Smooth muscle cell (in vitro differentiated cells): Measurements from ENCODE around the gene HDAC4. TPM values are rescaled to one million over a fixed set of nuclear protein-coding genes. Genes with fewer than 3 reads are reported as not detected.

Experiments used
- DNase-seq: peaks from one replicate; lab custom pipeline; 2025; ENCODE audit not compliant: unreplicated experiment; lab: John Stamatoyannopoulos, UW
- H2AFZ ChIP-seq: fragments of 200-600 bp; sonication (generic); 2 replicates; pipeline ENCODE4 v1.6.0; 2016; ENCODE audit warnings: antibody characterized with exemption, low read depth, mild to moderate bottlenecking
- H3F3A ChIP-seq: fragments of 200-600 bp; sonication (generic); 2 replicates; pipeline ENCODE4 v1.6.0; 2017; ENCODE audit warnings: antibody characterized with exemption, low read depth
- H3K27ac ChIP-seq: fragments of 200-600 bp; sonication (generic); 2 replicates; pipeline ENCODE4 v1.5.1; 2016; ENCODE audit warnings: low read depth, mild to moderate bottlenecking
- H3K27me3 ChIP-seq: fragments of 200-600 bp; sonication (generic); 2 replicates; pipeline ENCODE4 v1.6.1; 2016; ENCODE audit warnings: low read depth, mild to moderate bottlenecking
- H3K36me3 ChIP-seq: fragments of 200-600 bp; sonication (generic); 2 replicates; pipeline ENCODE4 v1.5.1; 2016; ENCODE audit warnings: low read depth
- H3K4me1 ChIP-seq: fragments of 200-600 bp; sonication (generic); 2 replicates; pipeline ENCODE4 v1.5.1; 2016; ENCODE audit warnings: low read depth
- H3K4me2 ChIP-seq: fragments of 200-600 bp; sonication (generic); 2 replicates; pipeline ENCODE4 v1.6.0; 2016; ENCODE audit warnings: mild to moderate bottlenecking
- H3K4me3 ChIP-seq: fragments of 200-600 bp; sonication (generic); 2 replicates; pipeline ENCODE4 v1.5.1; 2016; ENCODE audit warnings: mild to moderate bottlenecking
- H3K79me2 ChIP-seq: fragments of 200-600 bp; sonication (generic); 2 replicates; pipeline ENCODE4 v1.6.0; 2016; ENCODE audit warnings: low read depth, mild to moderate bottlenecking
- H3K9ac ChIP-seq: fragments of 200-600 bp; sonication (generic); 2 replicates; pipeline ENCODE4 v1.6.0; 2016; ENCODE audit warnings: low read depth
- H3K9me3 ChIP-seq: fragments of 200-600 bp; sonication (generic); replicated peaks from 2 replicates; pipeline ENCODE4 v1.5.1; 2016; ENCODE audit warnings: low read depth
- H4K20me1 ChIP-seq: fragments of 200-600 bp; sonication (generic); 2 replicates; pipeline ENCODE4 v1.6.0; 2016; ENCODE audit warnings: low read depth
- WGBS: methylation state at CpG from one replicate; pipeline ENCODE4 v1.1.7; 2016; ENCODE audit warnings: low lambda C conversion rate; 5-methylcytosine and 5-hydroxymethylcytosine counted together
- polyA plus RNA-seq: library from polyadenylated mRNA; unstranded; fragments of >200 nt; fragmentation: Nextera tagmentation; extraction: Ambion mirVana; gene quantifications from 2 replicates; pipeline ENCODE4 v1.2.1, GENCODE V29; 2016
- total RNA-seq: library from RNA; depleted of rRNA; stranded (reverse); fragments of >200 nt; gene quantifications from 2 replicates; pipeline ENCODE4 v1.2.3, GENCODE V29; 2014
- TF ChIP-seq, protein P1 (sequence below): fragments of 200-600 bp; sonication (generic); IDR thresholded peaks from 2 replicates; pipeline ENCODE4 v1.5.1; 2017; ENCODE audit warnings: borderline replicate concordance, mild to moderate bottlenecking, antibody characterized with exemption; ENCODE audit not compliant: insufficient read depth, poor library complexity, severe bottlenecking

HDAC4 gene
- total and polyA plus RNA-seq, 2 experiments from 2014 or later: 6.2 to 35.7 TPM

GRCh38 chr2:239245107-239245506 lies 155.7 kb downstream of the HDAC4 start:
- Histone ChIP-seq H3K79me2 (peaks cover 50% of the 10 kb centered on the region), H3K9ac (no peak overlapping the region), H3K36me3 (no peaks in the 10 kb centered on the region), H3K27me3 (no peaks in the 10 kb centered on the region), H3K9me3 (no peaks in the 10 kb centered on the region), H2AFZ (no peak overlapping the region), H3K27ac (no peak overlapping the region), H3F3A (peaks cover 5% of the 10 kb centered on the region), H3K4me1 (peaks cover 17% of the 10 kb centered on the region), H3K4me3 (no peak overlapping the region), H3K4me2 (no peak overlapping the region), H4K20me1 (peaks cover 36% of the 10 kb centered on the region)
- no peak for DNase-seq
- TF ChIP-seq, protein P1, sequence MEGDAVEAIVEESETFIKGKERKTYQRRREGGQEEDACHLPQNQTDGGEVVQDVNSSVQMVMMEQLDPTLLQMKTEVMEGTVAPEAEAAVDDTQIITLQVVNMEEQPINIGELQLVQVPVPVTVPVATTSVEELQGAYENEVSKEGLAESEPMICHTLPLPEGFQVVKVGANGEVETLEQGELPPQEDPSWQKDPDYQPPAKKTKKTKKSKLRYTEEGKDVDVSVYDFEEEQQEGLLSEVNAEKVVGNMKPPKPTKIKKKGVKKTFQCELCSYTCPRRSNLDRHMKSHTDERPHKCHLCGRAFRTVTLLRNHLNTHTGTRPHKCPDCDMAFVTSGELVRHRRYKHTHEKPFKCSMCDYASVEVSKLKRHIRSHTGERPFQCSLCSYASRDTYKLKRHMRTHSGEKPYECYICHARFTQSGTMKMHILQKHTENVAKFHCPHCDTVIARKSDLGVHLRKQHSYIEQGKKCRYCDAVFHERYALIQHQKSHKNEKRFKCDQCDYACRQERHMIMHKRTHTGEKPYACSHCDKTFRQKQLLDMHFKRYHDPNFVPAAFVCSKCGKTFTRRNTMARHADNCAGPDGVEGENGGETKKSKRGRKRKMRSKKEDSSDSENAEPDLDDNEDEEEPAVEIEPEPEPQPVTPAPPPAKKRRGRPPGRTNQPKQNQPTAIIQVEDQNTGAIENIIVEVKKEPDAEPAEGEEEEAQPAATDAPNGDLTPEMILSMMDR: no peak
- WGBS: 82% methylated on average over 5 of the region's 5 CpGs

DNA sequence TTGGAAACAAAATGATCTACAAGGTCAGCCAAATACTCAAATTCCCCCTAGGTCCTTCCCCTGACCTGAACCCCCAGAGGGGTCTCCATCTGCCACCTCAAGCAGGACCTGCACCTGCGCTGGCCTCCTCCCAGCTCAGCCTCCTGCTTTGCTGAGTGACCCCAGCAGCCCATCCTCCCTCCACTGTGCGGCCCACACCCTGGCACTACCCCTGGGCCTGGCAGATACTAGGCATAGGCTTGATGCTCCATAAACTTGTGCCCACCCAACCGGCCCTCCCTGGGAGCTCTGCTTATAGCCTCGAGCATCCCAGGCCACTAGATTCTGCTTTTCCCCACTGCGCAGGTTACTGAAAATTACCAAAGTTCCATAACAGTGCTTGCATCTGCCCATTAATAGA lies 156.2 kb downstream of the HDAC4 start:
- peaks cover 20% of the 10 kb centered on the region for H3K4me1 ChIP-seq
- H3K27ac ChIP-seq: no peak overlapping the region
- H3K27me3 ChIP-seq: no peaks in the 10 kb centered on the region
- H3K4me2 ChIP-seq: no peak overlapping the region
- H3K79me2 ChIP-seq: peaks cover 50% of the 10 kb centered on the region
- peaks cover 41% of the 10 kb centered on the region for H4K20me1 ChIP-seq
- peaks cover 5% of the 10 kb centered on the region for H3F3A ChIP-seq
- no peak overlapping the region for H3K4me3 ChIP-seq
- DNase-seq: no peak
- H2AFZ ChIP-seq: no peak overlapping the region
- H3K9ac ChIP-seq: no peak overlapping the region
- TF ChIP-seq, protein P1: no peak
- no peaks in the 10 kb centered on the region for H3K36me3 ChIP-seq
- no peaks in the 10 kb centered on the region for H3K9me3 ChIP-seq
- 99% methylated on average over 5 of the region's 5 CpGs for WGBS

- DNase-seq: no peak
- no peak overlapping the region for H3K27ac ChIP-seq
- H3K79me2 ChIP-seq: peaks cover 47% of the 10 kb centered on the region
- H3K9me3 ChIP-seq: no peaks in the 10 kb centered on the region
- no peak overlapping the region for H3K4me2 ChIP-seq
- no peaks in the 10 kb centered on the region for H3F3A ChIP-seq
- TF ChIP-seq, protein P1: no peak
- no peak overlapping the region for H3K4me3 ChIP-seq
- no peaks in the 10 kb centered on the region for H3K27me3 ChIP-seq
- H4K20me1 ChIP-seq: peaks cover 33% of the 10 kb centered on the region
- H3K4me1 ChIP-seq: peaks cover 18% of the 10 kb centered on the region
- H3K36me3 ChIP-seq: no peaks in the 10 kb centered on the region
- H3K9ac ChIP-seq: no peak overlapping the region
- WGBS: 92% methylated on average over 1 of the region's 1 CpG
- H2AFZ ChIP-seq: no peak overlapping the region
Measured at GRCh38 chr2:239241431-239241960, 159.3 kb downstream of the HDAC4 start.

GRCh38 chr2:239240414-239240881 lies 160.4 kb downstream of the HDAC4 start:
- Histone ChIP-seq H3F3A (no peaks in the 10 kb centered on the region), H3K79me2 (peaks cover 40% of the 10 kb centered on the region), H3K9me3 (no peaks in the 10 kb centered on the region), H3K4me2 (no peak overlapping the region), H3K4me3 (no peak overlapping the region), H3K36me3 (no peaks in the 10 kb centered on the region), H2AFZ (no peak overlapping the region), H3K4me1 (peaks cover 12% of the 10 kb centered on the region), H3K27ac (no peak overlapping the region), H4K20me1 (peaks cover 27% of the 10 kb centered on the region), H3K9ac (no peak overlapping the region), H3K27me3 (no peaks in the 10 kb centered on the region)
- DNase-seq: no peak
- TF ChIP-seq, protein P1: no peak
- WGBS: 73% methylated on average over 15 of the region's 15 CpGs
